Effector memory CD8-positive, alpha-beta T cell (primary cell): ENCODE measurements around the gene TRAPPC6A.
A peak's percentile ranks its signal among the peaks of the same experiment; 100 is the strongest.

Experiments
- ATAC-seq: fragments of 150-1000 bp; cut with Tn5 transposase; replicated peaks from 2 replicates; pipeline ENCODE4 v1.10.0; 2021; ENCODE audit warnings: mild to moderate bottlenecking, moderate library complexity
- DNase-seq, 3 experiments: peaks; one replicate each; pipeline ENCODE4 v3.0.0; 2021
- H3K27ac Mint-ChIP-seq, 2 donors: one replicate each; pipeline ENCODE4 v1.8.0; 2022; ENCODE audit warnings: mild to moderate bottlenecking in 2 of 2, mixed read lengths in 2 of 2, moderate library complexity in 2 of 2
- H3K27me3 Mint-ChIP-seq, 2 donors: one replicate each; pipeline ENCODE4 v1.8.0; 2022; ENCODE audit warnings: mixed read lengths in 2 of 2
- H3K36me3 Mint-ChIP-seq: one replicate; pipeline ENCODE4 v1.8.0; 2022; ENCODE audit warnings: mild to moderate bottlenecking, moderate library complexity, mixed read lengths; ENCODE audit not compliant: insufficient read depth
- H3K4me1 Mint-ChIP-seq, 2 donors: one replicate each; pipeline ENCODE4 v1.8.0; 2022; ENCODE audit warnings: low read depth in 2 of 2, mixed read lengths in 2 of 2
- H3K4me3 Mint-ChIP-seq, 2 donors: one replicate each; pipeline ENCODE4 v1.8.0; 2022; ENCODE audit warnings: mild to moderate bottlenecking in 2 of 2, mixed read lengths in 2 of 2, moderate library complexity in 2 of 2
- H3K9me3 Mint-ChIP-seq, 2 donors: one replicate each; pipeline ENCODE4 v1.8.0; 2022; ENCODE audit warnings: mixed read lengths in 2 of 2
- total RNA-seq, 9 experiments: gene quantifications; one replicate each; lab custom pipeline; 2026; lab: John Stamatoyannopoulos, UW

Gene TRAPPC6A, protein sequence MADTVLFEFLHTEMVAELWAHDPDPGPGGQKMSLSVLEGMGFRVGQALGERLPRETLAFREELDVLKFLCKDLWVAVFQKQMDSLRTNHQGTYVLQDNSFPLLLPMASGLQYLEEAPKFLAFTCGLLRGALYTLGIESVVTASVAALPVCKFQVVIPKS
- total RNA-seq = 5.8 to 21.1 (median 9.3) reads per million in 9 experiments

DNA sequence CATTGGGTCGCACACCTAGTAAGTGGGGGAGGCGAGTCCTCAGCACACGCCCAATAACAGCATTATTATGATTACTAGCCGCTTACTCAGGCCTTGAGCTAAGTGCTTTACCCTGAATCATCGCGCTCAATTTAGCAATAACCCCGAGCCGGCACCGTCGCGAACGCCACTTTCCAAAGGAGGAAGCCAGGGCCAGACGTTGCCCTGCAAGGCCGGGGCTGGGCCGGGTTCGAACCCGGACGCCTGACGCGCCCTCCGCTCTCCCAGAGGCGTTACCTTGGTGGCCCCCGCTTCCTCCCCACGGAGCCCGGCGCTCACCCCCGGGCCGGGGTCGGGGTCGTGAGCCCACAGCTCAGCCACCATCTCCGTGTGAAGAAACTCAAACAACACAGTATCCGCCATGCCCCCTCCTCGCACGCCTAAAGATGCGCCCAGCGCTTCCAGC is at the start of gene TRAPPC6A:
Gene TRAPPC6A (minus strand): TSS at position 421 of the 445 bp plus-strand sequence. CDS start 19 bp downstream, at position 402.
- peaks cover 31% of the 10 kb centered on the region for H3K36me3 Mint-ChIP-seq
- DNase-seq (no peak), ATAC-seq (peak; percentile 0)
- H3K27me3 Mint-ChIP-seq = no peaks in the 10 kb centered on the region
- peak within 1 kb of the TSS; percentile 79 to 86 for H3K4me3 Mint-ChIP-seq
- no peaks in the 10 kb centered on the region for H3K9me3 Mint-ChIP-seq
- H3K4me1 Mint-ChIP-seq = peaks cover 19 to 29% of the 10 kb centered on the region in 2 donors
- H3K27ac Mint-ChIP-seq = peak within 1 kb of the TSS; percentile 89 to 90

DNA sequence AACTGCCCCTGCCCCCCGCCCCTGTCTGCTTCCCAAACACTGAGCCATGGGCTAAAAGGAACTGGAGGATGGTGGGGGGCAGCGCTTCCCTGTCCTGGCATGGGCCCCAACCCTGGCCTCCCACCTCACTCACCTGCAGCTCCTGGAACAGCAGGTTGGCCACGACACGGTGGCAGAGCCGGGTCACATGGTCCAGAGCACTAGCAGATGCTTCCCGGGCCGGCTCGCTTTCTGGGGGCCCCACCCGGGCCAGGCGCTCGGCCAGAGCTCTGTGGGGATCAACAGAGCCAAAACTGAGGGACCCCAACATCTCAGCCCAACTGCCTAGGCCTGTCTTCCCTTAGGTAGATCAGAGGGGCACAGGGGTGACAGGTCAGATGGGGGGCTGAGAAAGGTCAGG is 46.6 kb upstream of the TRAPPC6A start:
- no peak overlapping the region for H3K27ac Mint-ChIP-seq
- H3K9me3 Mint-ChIP-seq = no peaks in the 10 kb centered on the region
- DNase-seq (no peak), ATAC-seq (no peak)
- H3K4me3 Mint-ChIP-seq = no peak overlapping the region
- peaks cover 2% of the 10 kb centered on the region for H3K36me3 Mint-ChIP-seq
- H3K27me3 Mint-ChIP-seq = peaks cover 44 to 77% of the 10 kb centered on the region in 2 donors
- no peaks in the 10 kb centered on the region for H3K4me1 Mint-ChIP-seq

DNA sequence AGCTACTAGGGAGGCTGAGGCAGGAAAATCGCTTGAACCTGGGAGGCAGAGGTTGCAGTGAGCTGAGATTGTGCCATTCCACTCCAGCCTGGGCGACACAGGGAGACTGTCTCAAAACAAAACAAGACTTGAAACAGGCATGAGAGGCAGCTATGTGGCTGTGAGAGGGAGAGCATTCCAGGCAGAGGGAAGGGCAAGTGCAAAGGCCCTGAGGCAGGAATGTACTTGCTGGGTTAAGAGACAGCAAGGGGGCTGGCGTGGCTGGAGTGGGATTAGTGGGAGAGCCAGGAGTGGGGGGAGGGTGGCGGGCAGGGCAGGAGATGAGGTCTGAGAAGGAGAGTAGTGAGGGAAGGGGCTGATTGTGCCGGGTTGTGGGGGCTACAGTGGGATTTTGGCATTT is 45.8 kb upstream of the TRAPPC6A start:
- DNase-seq = no peak
- Mint-ChIP-seq H3K36me3 (peaks cover 3% of the 10 kb centered on the region), H3K9me3 (no peaks in the 10 kb centered on the region), H3K4me1 (no peaks in the 10 kb centered on the region), H3K27me3 (peaks cover 44 to 78% of the 10 kb centered on the region in 2 donors), H3K27ac (no peak overlapping the region), H3K4me3 (no peak overlapping the region)
- no peak for ATAC-seq

DNA sequence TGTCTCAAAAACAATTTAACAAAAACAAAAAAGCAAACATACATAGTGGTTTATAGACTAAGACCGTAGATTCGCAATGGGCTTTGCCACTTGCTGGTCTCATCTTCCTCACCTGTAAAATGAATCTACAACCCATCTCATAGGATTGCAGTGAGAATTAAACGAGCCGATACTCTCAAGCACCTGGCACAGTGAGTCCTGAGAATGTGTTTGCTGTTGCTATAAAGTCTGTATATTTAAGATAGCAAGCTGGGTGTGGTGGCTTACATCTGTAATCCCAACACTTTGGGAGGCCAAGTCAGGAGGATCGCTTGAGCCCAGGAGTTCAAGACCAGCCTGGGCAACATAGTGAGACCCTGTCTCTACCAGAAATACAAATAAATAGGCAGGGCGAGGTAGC is 44.7 kb upstream of the TRAPPC6A start:
- ATAC-seq (no peak), DNase-seq (no peak)
- Mint-ChIP-seq H3K4me1 (no peaks in the 10 kb centered on the region), H3K27ac (no peak overlapping the region), H3K36me3 (peaks cover 3% of the 10 kb centered on the region), H3K4me3 (no peak overlapping the region), H3K27me3 (peaks cover 46 to 83% of the 10 kb centered on the region in 2 donors), H3K9me3 (no peaks in the 10 kb centered on the region)

DNA sequence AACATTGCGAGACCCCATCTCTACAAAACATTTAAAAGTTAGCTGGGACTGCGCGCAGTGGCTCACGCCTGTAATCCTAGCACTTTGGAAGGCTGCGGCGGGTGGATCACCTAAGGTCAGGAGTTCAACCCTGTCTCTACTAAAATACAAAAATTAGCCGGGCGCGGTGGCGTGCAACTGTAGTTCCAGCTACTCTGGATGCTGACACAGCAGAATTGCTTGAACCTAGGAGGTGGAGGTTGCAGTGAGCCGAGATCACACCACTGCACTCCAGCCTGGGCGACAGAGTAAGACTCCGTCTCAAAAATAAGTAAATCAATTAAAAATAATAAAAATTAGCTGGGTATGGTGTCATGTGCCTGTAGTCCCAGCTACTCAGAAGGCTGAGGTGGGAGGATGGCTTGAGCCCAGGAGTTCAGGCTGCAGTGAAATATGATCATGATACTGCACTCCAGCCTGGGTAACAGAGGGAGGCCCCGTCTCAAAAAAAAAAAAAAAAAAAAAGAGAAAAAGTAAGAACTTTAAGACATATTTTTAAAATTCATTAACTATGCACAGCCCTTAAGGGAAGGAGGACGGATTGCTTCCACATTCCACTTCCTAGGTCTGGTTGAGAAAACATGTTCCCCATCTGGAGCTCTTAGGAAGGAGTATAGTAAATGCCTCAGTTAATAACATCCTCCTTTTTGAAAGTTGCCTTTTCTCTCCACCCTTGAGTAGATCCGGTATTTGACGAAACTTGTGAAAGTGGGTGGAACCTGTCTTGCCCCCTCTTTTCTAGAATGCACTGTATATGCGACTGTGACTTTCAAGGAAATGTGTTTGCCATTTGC is 41.1 kb upstream of the TRAPPC6A start:
- Mint-ChIP-seq H3K36me3 (peaks cover 3% of the 10 kb centered on the region), H3K9me3 (no peaks in the 10 kb centered on the region), H3K4me3 (no peak overlapping the region), H3K27ac (no peak overlapping the region), H3K4me1 (peaks cover 4 to 5% of the 10 kb centered on the region in 2 donors), H3K27me3 (peaks cover 51 to 87% of the 10 kb centered on the region in 2 donors)
- no peak for DNase-seq
- no peak for ATAC-seq

DNA sequence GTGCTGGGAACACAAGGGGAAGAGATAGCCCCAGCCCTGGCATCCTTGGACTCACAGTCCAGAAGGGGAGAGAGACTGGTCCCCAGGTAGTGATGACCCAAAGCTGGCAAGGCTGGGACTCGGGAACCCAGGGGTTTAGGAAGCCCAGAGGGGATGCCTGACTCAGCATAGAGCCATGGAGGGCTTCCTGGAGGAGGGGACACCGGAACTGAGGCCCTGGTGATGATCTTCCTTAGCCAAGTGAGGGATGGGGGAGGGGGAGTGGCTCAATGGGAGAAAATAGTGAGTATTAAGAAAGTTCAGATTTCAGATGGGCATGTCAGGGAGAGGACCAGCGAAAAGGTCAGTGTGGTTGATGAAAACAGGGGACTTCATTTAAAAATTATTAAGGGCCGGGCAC is 40.4 kb upstream of the TRAPPC6A start:
- Mint-ChIP-seq H3K36me3 (peaks cover 3% of the 10 kb centered on the region), H3K27ac (no peak overlapping the region), H3K9me3 (no peaks in the 10 kb centered on the region), H3K27me3 (peaks cover 52 to 82% of the 10 kb centered on the region in 2 donors), H3K4me1 (peaks cover 4 to 5% of the 10 kb centered on the region in 2 donors), H3K4me3 (no peak overlapping the region)
- no peak for ATAC-seq
- no peak for DNase-seq

DNA sequence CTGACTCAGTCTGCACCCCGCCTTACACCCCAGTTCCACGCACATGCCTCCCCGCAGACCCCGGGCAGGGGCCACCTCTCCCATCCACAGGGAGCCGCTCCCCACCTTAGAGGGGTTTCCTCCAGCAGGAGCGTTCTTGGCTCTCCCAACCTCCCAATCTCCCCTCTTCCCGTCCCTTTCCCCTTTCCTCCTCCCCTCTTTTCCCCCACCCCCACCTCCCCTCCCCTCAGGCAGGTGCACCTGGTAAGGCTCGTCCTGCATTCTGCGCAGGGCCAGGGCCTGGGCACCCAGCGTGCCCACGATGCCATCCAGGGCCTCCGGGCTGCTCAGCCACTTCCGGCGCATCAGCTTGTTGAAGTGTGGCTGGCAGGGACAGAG is 39.9 kb upstream of the TRAPPC6A start:
- no peaks in the 10 kb centered on the region for H3K9me3 Mint-ChIP-seq
- ATAC-seq = no peak
- H3K27me3 Mint-ChIP-seq = peaks cover 54 to 82% of the 10 kb centered on the region in 2 donors

DNA sequence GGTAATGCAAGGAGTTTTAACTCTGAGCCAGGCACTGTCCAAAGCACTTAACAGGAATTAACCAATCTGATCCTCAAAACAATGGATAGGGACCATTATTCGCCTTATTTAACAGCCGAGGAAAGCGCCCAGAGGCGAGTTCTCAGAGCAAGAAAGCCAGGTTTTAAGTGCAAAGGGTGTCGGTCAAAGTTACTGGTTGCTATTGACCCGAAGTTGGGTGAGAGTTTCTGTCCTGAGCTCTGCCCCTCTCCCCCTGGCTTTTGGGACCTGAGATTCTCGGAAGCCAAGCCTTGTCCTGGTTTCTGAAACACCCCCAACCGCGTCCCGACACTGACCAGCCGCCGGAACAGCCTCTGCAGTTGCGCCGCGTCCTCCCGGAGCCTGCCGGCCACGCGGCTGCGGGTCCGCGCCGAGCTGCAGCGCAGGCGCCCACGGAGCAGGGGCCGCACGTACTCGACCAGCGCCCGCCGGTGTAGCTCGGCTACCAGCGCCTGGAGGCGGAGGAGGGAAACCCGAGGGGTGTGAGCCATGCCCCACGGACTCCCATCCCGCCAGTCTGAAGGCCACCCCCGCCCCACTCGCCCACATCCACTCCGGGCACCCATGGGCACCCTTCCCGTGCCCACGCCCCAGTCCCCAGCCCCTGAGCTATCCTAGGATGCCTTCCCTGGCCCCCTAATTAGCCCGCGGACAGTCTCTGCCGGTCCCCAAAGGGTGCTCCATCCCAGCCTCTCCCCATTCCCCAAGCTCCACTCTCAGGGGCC is 39.3 kb upstream of the TRAPPC6A start:
- no peaks in the 10 kb centered on the region for H3K9me3 Mint-ChIP-seq
- no peak overlapping the region for H3K4me3 Mint-ChIP-seq
- peaks cover 4 to 5% of the 10 kb centered on the region in 2 donors for H3K4me1 Mint-ChIP-seq
- no peak for DNase-seq
- ATAC-seq = no peak
- peaks cover 3% of the 10 kb centered on the region for H3K36me3 Mint-ChIP-seq
- H3K27me3 Mint-ChIP-seq = peaks cover 48 to 82% of the 10 kb centered on the region in 2 donors
- no peak overlapping the region for H3K27ac Mint-ChIP-seq

More for the DNA sequence above, 39.9 kb upstream of the TRAPPC6A start:
- peaks cover 4 to 5% of the 10 kb centered on the region in 2 donors for H3K4me1 Mint-ChIP-seq
- H3K27ac Mint-ChIP-seq = no peak overlapping the region
- H3K36me3 Mint-ChIP-seq = peaks cover 3% of the 10 kb centered on the region
- DNase-seq = no peak
- H3K4me3 Mint-ChIP-seq = no peak overlapping the region

DNA sequence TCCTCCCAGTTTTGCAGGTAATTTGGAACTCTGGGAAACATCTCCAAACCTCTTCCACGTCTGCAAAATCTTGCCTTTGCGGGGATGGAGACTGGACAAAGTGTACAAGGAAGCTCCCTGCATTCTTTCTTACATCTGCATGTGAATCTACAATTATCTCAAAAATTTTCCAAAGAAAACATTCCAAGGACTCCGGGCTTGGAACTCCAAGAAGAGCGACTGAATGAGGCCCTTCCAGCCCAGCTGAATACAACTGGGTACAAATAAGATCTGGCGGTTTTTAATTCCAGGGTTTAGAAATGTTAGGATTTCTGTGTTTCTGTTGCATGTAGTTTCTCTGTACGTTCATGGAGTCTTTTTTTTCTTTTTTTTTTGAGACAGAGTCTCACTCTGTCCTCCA is 38.6 kb upstream of the TRAPPC6A start:
- Mint-ChIP-seq H3K36me3 (peaks cover 3% of the 10 kb centered on the region), H3K27ac (no peak overlapping the region), H3K4me3 (no peak overlapping the region), H3K4me1 (peaks cover 4 to 6% of the 10 kb centered on the region in 2 donors), H3K9me3 (no peaks in the 10 kb centered on the region), H3K27me3 (peaks cover 41 to 82% of the 10 kb centered on the region in 2 donors)
- DNase-seq (no peak), ATAC-seq (no peak)

DNA sequence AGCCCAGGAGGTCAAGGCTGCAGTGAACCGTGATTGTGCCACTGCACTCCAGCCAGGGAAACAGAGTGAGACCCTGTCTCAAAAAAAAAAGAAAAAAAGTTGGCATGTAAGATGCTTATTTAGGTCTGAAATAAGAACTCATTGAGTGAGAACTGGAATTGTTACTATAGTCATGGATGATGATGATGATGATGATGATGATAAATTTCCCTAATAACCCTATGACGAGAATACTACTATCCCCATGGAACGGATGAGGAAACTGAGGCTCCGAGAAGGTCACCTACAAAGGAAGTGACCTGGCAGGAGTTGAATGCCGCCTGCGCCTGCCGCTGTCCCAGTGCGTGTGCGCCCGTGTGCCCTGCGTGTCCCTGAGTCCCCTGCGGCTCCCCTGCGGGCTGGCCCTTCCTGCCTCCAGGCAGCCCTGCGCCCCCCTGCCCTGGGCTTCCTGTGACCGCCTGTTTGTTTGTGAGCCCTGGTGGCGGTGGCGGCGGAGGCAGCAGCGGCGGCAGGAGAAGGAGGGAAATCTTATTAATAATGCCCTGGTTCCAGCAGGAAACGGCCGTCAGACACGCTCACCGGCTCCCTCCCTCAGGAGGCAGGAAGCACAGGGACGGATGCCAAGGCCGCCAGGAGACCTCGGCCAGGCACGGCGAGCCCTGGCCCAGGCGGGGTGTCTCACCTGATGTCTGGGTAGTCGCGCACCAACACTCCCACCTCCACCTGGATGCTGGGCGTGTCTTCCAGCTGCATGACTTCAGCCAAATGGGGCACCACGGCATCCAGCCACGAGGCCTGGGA is 37.6 kb upstream of the TRAPPC6A start:
- no peak for ATAC-seq
- Mint-ChIP-seq H3K27me3 (peaks cover 37 to 78% of the 10 kb centered on the region in 2 donors), H3K4me3 (no peak overlapping the region), H3K9me3 (no peaks in the 10 kb centered on the region), H3K36me3 (peaks cover 7% of the 10 kb centered on the region), H3K27ac (peak overlapping the region in 1 of 2 donors; percentile 46), H3K4me1 (peaks cover 4 to 8% of the 10 kb centered on the region in 2 donors)
- DNase-seq = no peak

DNA sequence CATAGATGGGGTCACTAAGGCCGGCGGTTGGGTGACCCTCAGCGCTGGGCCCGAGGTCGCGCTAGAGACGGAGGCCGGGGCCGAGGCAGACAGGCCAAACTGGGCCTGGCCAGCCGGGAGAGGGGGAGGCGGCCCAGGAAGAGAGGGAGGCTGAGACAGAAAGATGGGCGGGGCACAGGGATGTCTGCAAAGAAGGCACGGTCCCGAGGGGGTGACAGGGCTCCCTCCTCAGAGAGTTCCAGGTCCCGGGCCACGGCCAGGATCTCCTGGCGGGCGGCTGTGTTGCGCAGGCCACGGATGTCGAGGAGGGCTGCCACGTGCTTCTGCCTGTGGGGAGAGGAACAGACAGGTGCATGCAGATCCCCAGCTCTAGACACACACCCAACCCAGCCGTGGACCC is 35.0 kb upstream of the TRAPPC6A start:
- Mint-ChIP-seq H3K4me3 (no peak overlapping the region), H3K36me3 (peaks cover 3% of the 10 kb centered on the region), H3K27ac (no peak overlapping the region), H3K4me1 (peaks cover 4 to 8% of the 10 kb centered on the region in 2 donors), H3K9me3 (no peaks in the 10 kb centered on the region), H3K27me3 (peaks cover 24 to 60% of the 10 kb centered on the region in 2 donors)
- ATAC-seq = no peak
- no peak for DNase-seq

DNA sequence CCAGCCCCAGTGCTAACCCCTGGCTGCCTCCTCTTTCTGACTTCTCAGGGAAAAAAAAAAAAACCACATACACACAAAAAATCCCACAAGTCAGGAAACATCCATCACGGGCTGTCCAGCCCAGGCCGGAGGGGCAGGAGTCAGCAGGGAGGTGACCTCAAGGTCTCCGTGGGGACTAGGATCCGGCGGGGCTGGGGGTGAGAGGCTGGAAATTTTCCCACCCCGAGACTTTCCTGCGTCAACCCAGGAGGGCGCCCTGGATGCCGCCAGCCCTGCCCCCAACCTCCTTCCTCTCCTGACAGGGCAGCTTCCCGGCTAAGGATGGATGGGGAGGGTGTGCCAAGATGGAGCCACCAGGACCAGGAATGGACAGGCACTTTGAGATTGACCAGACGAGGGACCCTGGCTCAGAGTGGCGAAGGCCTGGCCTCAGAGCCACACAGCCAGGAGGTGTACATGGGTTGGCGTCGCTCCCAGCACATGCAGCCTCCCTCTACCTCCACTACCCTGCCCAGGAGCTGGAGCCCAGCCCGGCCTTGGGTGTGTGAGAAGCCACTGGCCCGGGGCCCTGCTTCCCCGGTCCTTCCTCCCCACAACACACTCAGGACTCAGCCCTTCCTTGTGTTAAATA is 33.8 kb upstream of the TRAPPC6A start:
- Mint-ChIP-seq H3K4me1 (peaks cover 4 to 8% of the 10 kb centered on the region in 2 donors), H3K27ac (no peak overlapping the region), H3K36me3 (peaks cover 3% of the 10 kb centered on the region), H3K27me3 (peaks cover 22 to 50% of the 10 kb centered on the region in 2 donors), H3K4me3 (no peak overlapping the region), H3K9me3 (no peaks in the 10 kb centered on the region)
- ATAC-seq = no peak
- no peak for DNase-seq
